Mammary epithelial cell (primary cell): ENCODE results near the gene INO80.

Experiments
- EZH2 ChIP-seq: IDR thresholded peaks from 2 replicates; pipeline ENCODE4 v1.6.1; 2012; ENCODE audit warnings: low read length, inconsistent platforms, borderline replicate concordance
- TF ChIP-seq, protein P1 (sequence below), 2 donors: IDR thresholded peaks in 1 of 2; conservative IDR thresholded peaks in 1 of 2; 2 replicates each; pipeline ENCODE4 v1.5.1; 2011 to 2012; ENCODE audit warnings: inconsistent platforms in 2 of 2, low read length in 2 of 2, mild to moderate bottlenecking in 2 of 2, control low read depth in 1 of 2, low read depth in 1 of 2; ENCODE audit not compliant: insufficient read depth in 1 of 2; ENCODE audit errors: extremely low read depth in 1 of 2

DNA sequence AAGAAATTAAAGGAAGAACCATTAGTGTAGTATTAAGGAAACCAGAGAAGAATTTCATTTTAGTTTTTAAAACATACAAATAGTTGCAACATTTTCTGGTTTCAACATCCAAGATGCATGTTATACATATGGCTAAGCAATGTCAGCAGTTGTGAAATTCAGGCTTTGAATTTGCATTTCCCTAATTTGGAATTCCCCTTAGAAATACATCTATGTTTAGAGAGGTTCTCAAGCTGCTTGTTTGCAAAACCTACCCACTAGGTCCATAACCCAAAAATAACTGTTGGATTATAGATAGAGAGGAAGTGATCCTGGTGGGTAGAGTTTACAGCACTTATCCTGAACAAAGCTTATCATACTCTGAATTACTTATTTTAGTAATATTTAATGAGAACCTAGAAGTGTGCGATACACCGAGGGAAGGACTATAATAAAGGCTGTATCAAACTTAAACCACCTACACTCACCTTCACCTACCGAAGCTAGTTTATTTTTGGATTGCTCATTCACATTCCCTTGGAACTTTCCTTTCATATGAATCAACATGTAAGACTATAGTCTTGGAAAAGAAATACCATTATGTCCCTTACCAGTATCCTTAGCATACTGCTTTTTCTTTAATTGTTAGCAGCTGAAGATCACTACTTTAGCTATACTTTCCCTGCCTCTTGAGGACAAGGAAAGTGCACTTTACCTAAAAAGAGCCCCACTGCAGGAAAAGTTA, 102.2 kb downstream of the INO80 start:
- TF ChIP-seq, protein P1, sequence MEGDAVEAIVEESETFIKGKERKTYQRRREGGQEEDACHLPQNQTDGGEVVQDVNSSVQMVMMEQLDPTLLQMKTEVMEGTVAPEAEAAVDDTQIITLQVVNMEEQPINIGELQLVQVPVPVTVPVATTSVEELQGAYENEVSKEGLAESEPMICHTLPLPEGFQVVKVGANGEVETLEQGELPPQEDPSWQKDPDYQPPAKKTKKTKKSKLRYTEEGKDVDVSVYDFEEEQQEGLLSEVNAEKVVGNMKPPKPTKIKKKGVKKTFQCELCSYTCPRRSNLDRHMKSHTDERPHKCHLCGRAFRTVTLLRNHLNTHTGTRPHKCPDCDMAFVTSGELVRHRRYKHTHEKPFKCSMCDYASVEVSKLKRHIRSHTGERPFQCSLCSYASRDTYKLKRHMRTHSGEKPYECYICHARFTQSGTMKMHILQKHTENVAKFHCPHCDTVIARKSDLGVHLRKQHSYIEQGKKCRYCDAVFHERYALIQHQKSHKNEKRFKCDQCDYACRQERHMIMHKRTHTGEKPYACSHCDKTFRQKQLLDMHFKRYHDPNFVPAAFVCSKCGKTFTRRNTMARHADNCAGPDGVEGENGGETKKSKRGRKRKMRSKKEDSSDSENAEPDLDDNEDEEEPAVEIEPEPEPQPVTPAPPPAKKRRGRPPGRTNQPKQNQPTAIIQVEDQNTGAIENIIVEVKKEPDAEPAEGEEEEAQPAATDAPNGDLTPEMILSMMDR (conservative IDR thresholded peaks at IDR 0.05 in 1 of 2, IDR thresholded peaks at IDR 0.05 in 1 of 2; ENCODE audit: extremely low read depth in 1 of 2, insufficient read depth in 1 of 2, low read depth in 1 of 2, low read length in 2 of 2): no peak
- no peak for TF ChIP-seq EZH2
